Activated effector memory CD4-positive, alpha-beta T cell treated with anti-CD3 and anti-CD28 coated beads, Interleukin-2, amount 50 U/mL, for 16 hours (primary cell): ENCODE results near the gene PRICKLE2.

Experiments used
- DNase-seq: peaks from one replicate; pipeline ENCODE4 v3.0.0-alpha.2; 2020

The PRICKLE2 gene

DNA sequence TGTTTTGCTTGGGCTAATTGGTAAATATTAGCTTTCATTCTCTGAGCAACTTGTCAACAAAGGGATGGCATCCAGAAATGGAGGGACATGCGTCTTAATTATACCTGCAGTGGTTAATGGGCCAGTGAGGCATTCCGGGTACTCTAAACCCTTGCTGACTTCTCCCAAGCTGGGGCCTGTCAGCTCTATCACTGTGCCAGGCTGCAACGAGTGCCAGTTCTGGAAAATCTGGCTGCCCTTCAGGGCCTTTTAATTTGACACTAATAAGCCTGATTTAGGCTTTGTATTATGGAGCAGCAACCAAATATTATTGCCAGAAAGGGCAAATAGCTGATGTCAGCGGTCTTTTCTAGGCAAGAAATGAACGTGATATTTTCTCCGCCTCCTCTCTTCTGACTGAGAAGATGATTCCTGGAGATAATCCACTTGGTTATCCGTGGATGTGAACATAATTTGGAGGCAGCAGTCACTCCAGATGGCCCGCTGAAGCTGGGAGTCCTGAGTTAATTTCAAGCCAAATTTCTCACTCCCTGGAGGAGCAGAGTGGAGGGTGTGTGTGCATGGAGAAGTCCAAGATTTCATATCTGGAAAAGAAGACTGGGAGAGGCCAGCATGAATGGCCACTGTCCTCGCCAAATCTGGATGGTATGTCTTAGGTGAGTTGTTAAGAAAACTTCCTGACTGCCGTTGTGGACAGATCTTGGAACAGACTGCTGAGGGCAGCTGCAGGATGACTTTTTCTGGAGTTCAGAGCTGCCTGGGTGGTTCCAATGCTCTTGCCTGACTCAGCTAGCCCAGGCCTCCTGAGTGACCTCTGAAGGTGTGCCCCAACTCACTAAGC is 157.5 kb downstream of the PRICKLE2 start:
- no peak for DNase-seq

DNA sequence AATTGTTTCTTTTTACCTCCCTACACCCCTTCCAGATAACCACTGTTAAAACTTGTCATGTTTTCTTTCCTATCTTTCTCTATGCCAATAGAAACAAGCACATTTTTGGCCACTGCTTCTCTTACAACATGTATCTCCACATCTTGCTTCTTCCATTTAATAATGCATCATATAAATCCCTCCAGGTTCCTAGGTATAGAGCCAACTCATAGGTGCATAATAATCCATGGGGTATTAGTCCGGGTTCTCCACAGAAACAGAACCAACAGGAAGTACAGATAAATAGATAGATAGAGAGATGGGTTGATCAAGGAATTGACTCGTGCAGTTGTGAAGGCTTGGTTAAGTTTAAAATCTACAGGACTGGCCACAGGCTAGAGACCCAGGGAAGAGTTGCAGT is 160.5 kb downstream of the PRICKLE2 start:
- DNase-seq: no peak

DNA sequence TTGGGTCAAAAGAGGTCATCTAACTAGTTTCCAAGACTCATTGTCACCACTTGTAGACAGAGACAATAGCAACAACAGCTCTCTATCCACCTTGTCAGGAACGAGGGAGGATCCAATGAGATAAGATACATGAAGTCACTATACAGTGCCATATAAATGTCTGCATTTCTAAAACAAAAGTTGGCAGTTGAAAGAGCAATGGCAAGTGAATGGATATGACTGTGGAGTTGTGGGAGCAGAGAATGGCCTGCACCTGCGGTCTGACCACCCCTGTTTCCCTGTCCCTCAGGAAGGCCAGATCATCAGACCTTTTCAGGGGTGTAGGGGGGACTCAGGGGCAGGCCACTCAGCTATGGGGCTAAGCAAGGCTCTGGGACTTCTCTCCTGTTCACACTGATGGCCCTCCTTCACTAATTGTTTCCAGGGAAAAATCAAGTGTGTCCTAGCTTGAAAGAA is 161.3 kb downstream of the PRICKLE2 start:
- no peak for DNase-seq

DNA sequence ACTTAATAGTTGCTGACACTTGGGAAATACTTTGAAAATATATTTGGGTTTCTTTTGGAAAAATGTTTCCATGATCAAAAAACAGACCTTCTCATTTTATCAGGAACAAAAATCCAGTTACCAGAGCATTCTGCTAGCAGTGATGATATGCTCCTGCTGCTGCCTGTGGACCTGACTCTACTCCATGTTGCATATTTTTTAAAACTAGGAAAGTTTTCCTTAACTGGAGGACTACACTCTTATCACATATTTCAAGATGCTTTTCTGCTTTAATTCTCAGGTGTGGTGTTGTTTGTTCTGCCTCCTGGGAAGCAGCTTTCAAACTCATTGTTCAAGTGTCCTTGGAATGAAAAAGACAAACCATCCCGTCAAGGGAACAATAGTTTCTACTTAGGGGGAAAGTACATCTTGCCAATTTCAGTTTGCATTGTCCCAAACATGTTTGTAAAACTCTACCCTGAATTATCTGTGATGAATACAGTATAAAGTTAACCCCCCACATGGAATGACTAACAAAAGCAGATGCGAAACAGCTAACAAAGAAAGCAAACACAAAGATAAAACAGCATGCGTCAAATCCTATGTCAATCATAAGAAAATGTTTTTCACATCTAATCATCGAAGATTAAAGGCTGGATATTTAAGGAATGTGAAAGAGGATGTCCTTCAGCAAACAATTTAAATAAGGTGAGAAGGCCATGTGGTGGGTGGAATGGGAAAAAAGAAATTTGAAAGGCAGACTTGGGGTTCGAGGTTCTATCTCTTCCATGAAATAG is 161.9 kb downstream of the PRICKLE2 start:
- DNase-seq: no peak

DNA sequence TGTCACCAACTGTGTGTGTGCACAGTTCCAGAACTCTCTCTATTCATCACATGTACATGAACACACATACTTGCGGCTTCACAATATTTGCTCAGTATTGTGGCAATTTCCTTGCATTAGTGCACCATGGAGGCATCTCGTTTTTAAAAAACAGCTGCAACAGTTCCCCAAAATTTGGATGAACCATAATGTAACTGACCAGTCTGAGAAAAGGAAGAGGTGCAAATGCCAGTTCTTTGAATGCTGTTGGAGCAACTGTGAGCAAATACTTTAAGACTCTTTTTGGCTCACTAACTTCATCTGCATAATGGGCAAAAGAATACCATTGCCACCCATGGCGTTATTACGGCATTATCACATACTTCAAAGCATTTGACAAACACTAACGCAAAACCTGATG is 163.6 kb downstream of the PRICKLE2 start:
- DNase-seq: no peak

DNA sequence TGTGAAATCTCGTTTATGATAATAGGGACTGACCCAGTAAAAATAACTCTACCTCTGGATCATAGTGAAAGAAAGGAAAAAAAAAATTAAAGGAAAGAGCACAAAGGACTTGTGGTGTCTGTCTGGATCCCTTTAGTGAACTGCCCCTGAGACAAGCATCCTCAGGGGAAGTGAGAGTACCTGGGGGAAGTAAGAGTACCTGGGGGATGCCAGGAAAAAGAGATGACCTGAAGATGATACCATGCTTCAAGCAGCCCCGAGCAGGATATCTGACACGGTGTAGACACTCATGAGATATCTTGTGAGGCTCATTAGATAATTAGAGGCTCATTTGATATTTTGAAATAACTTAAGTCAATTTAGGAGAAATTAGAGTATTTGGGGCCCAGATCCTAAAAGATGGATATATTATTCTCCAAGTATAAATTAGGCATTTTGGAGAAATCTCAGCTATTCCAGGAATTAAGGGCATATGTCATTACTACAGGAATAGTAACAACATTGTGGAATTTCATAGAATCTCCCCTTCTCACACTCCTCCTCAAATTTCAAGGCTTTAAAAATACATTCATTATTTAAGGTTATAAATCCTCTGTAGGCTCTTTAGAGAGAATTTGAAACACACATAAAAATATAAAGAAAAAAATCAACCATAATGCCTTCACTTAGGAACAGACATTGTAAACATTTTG is 165.6 kb downstream of the PRICKLE2 start:
- DNase-seq: no peak

DNA sequence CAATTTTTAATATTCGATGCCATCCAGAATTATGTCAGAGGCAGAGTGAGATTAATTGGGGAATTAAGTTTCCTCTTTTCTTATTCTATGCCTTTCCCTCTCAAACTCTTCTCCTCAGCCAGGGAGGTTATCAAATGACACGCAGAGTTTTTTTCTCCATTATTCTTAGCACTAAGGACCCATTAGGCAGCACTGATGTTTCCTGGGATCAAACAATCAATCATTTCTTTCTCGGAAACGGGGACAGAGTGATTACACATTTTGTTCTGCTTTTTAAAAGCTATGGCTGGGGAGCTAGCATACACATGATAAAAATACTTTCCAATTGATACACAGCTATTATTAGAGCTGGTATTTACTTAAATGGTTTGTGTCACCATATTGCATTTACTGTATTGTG is 166.7 kb downstream of the PRICKLE2 start:
- no peak for DNase-seq

DNA sequence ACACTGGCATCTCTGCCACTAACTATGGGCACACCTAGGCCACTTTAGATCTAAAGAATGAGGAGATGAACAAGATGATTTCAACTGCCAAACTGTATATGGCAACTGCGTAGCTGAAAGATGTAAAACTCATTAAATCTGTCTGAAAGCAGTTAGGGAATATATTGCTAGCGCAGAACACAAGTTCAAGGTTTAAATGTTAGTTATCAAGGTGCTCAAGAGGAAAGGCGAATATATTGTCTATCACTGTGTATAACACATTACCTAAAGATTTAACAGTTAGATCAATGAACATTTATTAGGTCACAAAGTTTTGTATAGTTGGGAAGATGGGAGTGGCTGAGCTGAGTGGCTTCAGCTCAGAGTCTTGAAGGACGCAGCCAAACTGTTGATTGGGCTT is 168.0 kb downstream of the PRICKLE2 start:
- DNase-seq: no peak

DNA sequence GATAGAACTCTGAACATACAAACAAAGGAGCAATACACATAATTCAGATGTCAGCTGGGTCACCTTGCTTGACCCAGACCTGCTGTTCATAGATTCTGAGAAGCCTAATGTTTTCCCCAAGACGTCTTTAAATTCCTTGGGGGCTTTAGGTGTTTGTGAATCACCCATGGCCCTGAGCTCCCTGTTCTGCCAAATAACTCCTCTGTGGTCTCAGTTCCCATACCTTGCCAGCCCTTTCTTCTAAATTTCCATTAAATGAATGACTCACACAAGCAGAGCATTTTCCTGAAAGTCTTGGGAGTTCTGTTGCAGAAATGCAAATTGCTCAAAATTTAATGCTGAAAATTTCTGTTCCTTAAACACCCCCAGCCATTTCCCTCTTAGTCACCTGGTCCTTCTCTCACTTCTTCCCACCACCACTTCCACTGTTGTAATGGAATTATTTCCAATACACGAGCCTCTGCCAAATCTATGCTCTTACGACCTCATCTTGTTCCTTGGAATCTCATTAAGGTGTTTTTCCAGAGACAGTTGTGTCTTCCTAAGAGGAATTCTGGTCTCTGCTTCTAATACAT is 168.6 kb downstream of the PRICKLE2 start:
- DNase-seq: no peak

DNA sequence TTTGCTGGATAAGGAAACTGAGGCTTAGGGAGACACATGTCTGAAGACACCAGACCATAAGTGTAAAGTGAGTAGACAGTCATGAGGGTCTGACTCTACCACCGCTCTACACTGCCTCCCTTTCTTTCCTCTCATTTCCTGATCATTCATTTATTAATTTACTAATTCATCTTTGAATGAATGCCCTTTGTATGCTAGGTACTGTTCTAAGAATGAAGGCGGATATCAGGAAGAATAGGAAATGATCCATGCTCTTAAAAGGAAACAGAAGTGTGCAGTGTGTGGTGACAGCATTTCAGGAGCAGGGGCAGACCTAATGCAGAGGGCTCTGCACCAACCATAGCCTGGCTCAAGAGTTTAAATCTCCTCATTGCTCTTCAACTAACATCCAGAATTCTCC is 170.2 kb downstream of the PRICKLE2 start:
- DNase-seq: no peak

DNA sequence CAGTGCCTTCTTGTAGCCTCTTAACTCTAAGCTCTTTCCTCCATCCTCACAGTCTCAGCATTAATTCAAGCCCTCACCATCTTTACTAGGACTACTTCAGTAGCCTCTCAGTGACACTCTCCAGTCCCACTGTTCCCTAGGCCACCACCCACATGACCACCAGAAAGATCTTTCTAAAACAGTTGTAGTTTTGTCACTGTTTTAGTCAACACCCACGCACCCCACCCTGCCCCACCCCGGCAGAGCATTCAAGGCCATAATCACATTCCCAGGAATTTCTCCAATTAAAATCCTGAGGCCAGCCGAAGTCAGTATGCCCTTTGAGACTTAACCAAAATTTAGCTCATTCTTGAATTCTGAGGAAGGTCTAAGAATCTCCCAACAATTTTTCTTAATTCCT is 170.8 kb downstream of the PRICKLE2 start:
- no peak for DNase-seq

DNA sequence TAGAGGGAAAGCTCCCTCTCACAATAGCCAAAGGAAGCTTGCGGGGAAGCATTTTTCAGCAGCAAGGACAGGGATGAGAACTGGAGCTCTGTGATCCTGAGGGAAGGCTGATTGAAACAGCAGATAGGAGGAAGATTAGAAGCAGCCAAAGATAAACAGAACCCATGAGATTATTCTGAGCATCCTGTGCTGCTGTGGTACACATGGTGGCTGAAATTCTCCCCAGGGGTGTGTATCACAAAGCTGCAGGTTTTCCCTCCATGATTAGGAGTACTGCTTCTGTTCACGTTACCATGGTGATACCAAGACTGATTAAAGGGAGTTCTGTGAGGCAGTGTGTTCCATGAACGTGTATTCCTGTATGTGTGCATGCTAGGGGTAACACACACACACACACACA is 171.7 kb downstream of the PRICKLE2 start:
- DNase-seq: no peak

DNA sequence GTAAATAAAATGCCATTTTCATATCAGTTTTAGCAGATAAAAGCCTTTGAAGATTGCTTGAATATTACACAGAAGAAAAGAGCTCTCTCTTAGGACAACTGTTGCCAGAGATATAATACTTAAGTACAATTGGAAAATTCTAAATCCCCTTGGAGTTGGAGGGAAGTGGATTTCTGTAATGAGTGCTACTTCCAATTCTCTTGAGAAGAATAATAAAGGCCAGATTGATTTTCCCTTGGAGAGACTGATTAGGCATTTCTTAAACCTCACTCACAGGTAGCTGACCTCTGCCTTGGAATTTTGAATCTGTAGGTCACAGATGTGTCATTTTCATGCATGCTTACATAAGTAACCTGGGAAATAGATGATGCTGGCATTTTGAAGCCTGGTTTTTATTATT is 172.1 kb downstream of the PRICKLE2 start:
- DNase-seq: no peak

DNA sequence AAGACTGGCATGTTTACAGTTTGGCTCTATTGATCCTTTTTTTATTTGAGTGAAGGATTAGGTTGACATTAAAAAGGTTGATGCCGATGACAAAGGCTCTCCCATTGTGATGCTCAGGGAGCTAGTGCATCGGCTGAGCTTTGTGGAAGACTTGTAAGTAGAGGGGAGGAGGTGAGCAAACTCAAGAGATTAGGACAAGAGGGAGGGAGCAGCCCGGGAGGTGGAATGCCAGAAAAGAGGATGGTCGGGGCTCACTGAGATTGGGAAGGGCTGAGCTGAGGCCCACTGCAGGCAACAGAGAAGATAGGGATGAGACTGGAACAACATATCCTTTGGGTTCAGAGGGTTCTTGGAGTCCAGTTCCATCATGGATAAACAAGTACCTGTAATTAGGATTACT is 175.4 kb downstream of the PRICKLE2 start:
- DNase-seq: no peak

DNA sequence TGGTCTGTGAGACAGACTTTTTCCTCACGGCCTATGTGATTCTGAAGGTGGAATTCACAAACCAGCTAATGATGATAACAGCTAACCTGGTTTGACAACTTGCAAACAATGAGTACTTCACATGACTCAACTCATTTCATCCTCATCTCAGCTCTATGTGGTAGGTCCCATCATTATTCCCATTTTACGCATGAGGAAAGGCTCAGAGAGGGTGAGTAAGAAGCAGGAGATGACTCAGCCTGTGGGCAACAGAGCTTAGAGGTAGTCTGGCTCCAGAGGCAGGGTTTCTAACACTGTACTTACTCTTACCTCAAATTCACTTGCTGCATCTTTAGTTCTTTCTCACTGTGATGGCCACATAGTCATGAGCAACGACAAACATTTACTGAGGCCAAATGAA is 176.1 kb downstream of the PRICKLE2 start:
- no peak for DNase-seq

DNA sequence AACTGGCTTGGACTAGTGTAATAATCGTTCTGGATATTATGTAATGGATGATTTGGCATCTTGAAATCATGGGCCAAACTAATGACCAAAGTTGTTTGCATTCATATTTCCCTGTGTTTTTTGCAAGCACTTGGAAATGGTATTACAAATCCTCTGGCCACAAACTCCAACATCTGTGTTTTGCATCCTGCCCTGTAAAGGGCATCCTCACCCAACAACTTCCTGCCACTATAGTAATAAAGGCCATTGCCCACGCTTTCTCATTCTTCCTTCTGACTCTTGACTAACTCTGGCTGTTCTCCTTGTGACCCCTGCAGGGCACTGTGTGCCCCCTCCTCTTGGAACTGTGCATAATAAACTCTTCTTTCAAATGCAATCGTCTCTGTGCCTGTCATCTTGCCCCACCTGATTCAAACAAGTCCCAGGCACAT is 176.6 kb downstream of the PRICKLE2 start:
- no peak for DNase-seq

DNA sequence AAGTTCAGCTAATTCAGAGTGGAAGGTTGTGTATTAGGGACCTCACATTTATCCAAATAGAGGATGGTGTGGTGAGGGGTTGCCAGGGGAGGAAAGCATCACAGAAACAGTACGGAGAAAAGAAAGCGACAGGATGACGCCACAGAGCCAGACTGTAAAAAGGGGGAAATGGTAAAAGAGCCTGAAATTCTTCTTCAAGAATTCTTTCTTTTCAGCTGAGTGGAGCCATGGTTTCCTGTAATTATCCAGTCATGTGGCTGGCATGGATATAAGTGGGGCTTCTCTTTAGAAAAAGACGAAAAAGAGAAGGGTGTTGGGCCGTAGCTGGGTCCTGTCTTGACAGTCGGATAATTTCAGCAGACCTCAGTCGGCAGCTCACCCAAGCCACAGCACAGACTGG is 177.5 kb downstream of the PRICKLE2 start:
- DNase-seq: no peak

DNA sequence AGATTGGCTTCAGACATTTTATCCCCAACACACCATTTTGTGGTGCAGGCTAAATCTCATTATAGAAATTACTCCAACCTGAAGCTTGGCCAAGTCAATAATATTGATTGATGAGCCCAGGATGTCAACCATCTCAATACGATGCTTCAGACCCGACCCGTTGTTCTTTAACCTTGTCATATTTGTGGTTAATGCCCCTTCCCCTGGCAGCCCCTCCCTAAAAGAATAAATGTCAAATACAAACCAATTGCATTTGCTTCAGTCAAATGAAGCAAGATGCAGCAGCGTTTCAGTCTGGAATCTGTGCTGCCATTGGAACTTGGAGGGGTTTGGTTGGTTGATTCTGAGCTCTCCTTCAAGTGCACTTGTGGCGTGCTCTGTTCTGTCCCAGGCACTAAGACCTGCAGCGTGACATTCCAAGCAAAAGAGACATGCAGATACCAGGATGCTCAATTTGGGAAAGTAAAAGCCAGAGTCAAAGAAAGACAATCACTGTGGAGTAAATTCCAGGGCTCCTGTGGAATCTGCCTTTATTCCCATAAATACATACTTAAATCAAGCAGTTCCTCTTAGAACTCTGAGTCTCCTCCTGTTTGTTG is 178.2 kb downstream of the PRICKLE2 start:
- DNase-seq: no peak

DNA sequence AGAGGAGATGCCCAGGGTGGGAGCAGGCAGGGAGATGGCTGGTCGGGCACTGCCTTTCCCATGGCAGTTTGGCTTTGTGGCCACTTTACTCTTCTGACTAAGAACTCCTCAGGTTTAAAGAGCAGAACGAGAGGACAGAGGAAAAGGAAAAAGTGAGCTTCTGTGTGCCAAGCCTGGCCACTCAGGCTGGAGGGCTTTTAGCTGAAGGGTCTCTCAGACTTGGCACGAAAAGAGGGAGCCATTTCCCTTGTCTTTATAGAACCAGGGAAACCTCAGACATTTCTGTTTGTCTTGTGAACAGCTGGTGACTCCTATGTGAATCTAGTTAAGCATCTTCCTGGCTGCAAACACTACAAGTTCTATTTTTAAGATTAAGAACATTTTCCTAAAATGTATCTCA is 178.7 kb downstream of the PRICKLE2 start:
- DNase-seq: no peak

DNA sequence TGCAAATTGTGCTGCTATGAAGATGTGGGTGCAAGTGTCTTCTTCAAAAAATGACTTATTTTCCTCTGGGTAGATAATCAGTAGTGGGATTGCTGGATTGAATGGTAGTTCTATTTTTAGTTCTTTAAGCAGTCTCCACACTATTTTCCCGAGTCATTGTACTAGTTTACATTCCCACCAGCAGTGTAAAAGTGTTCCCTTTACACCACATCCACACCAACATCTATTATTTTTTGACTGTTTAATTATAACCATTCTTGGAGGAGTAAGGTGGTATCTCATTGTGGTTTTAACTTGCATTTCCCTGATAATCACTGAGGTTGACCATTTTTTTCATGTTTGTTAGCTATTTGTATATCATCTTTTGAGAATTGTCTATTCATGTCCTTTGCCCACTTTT is 182.3 kb downstream of the PRICKLE2 start:
- DNase-seq: no peak
